HEK293 (cell line): Measurements from ENCODE around the gene TTF1.

Experiments used
- ZNF138 ChIP-seq: fragments of 450-650 bp; formaldehyde crosslinking; IDR thresholded peaks from 2 replicates; pipeline ENCODE4 v1.5.1; 2016; ENCODE audit warnings: missing biosample characterization, missing genetic modification characterization, borderline replicate concordance
- ZNF2 ChIP-seq: fragments of 450-650 bp; formaldehyde crosslinking; IDR thresholded peaks from 2 replicates; pipeline ENCODE4 v1.5.1; 2016; ENCODE audit warnings: missing biosample characterization, missing genetic modification characterization
- ZNF23 ChIP-seq: fragments of 450-650 bp; formaldehyde crosslinking; IDR thresholded peaks from 2 replicates; pipeline ENCODE4 v1.5.1; 2016; ENCODE audit warnings: missing biosample characterization, missing genetic modification characterization, borderline replicate concordance
- ZNF24 ChIP-seq: fragments of 450-650 bp; formaldehyde crosslinking; IDR thresholded peaks from 2 replicates; pipeline ENCODE4 v1.5.1; 2016; ENCODE audit warnings: missing biosample characterization, missing genetic modification characterization
- ZNF423 ChIP-seq: fragments of 450-650 bp; formaldehyde crosslinking; IDR thresholded peaks from 2 replicates; pipeline ENCODE4 v1.5.1; 2016; ENCODE audit warnings: missing biosample characterization, missing genetic modification characterization
- ZNF544 ChIP-seq: fragments of 450-650 bp; formaldehyde crosslinking; IDR thresholded peaks from 2 replicates; pipeline ENCODE4 v1.5.0; 2017; ENCODE audit warnings: missing biosample characterization, missing genetic modification characterization
- ZNF830 ChIP-seq: fragments of 450-650 bp; IDR thresholded peaks from 2 replicates; pipeline ENCODE4 v1.5.0; 2018; ENCODE audit warnings: missing biosample characterization, missing genetic modification characterization, low read depth, mild to moderate bottlenecking, moderate library complexity
- TF ChIP-seq, protein P1 (sequence below): fragments of 450-650 bp; formaldehyde crosslinking; IDR thresholded peaks from 2 replicates; pipeline ENCODE4 v1.5.1; 2016; ENCODE audit warnings: missing biosample characterization, missing genetic modification characterization
- TF ChIP-seq, protein P2 (sequence below): sonication (generic); formaldehyde crosslinking; IDR thresholded peaks from 2 replicates; pipeline ENCODE4 v1.8.1; 2022; ENCODE audit warnings: mild to moderate bottlenecking, moderate library complexity, missing genetic modification reagents
- TF ChIP-seq, protein P3 (sequence below): fragments of 450-650 bp; formaldehyde crosslinking; IDR thresholded peaks from 2 replicates; pipeline ENCODE4 v1.5.1; 2016; ENCODE audit warnings: missing biosample characterization, missing genetic modification characterization
- TF ChIP-seq, protein P4 (sequence below): fragments of 450-650 bp; formaldehyde crosslinking; IDR thresholded peaks from 2 replicates; pipeline ENCODE4 v1.5.1; 2016; ENCODE audit warnings: missing biosample characterization, missing genetic modification characterization, borderline replicate concordance

DNA sequence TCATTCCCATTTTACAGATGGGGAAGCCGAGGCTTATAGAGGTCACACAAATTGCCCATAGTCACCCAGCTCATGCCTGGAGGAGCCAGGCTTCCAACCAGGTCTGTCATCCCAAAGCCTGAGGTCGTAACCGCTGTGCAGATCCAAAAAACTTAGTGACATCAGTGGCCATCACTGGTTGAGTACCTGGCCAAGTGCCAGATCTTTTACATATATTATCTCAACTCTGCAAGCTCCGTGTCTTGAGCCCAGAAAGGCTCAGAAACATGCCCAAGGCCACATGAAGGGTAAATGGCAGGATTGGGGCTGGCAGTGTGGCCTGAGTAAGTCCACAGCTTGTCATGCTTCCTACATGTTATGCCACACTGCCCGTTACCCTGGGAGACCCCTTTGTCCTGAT is 16.9 kb upstream of the TTF1 start:
- TF ChIP-seq, protein P1, sequence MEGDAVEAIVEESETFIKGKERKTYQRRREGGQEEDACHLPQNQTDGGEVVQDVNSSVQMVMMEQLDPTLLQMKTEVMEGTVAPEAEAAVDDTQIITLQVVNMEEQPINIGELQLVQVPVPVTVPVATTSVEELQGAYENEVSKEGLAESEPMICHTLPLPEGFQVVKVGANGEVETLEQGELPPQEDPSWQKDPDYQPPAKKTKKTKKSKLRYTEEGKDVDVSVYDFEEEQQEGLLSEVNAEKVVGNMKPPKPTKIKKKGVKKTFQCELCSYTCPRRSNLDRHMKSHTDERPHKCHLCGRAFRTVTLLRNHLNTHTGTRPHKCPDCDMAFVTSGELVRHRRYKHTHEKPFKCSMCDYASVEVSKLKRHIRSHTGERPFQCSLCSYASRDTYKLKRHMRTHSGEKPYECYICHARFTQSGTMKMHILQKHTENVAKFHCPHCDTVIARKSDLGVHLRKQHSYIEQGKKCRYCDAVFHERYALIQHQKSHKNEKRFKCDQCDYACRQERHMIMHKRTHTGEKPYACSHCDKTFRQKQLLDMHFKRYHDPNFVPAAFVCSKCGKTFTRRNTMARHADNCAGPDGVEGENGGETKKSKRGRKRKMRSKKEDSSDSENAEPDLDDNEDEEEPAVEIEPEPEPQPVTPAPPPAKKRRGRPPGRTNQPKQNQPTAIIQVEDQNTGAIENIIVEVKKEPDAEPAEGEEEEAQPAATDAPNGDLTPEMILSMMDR (tag by site-specific recombination): no peak
- TF ChIP-seq, protein P2, sequence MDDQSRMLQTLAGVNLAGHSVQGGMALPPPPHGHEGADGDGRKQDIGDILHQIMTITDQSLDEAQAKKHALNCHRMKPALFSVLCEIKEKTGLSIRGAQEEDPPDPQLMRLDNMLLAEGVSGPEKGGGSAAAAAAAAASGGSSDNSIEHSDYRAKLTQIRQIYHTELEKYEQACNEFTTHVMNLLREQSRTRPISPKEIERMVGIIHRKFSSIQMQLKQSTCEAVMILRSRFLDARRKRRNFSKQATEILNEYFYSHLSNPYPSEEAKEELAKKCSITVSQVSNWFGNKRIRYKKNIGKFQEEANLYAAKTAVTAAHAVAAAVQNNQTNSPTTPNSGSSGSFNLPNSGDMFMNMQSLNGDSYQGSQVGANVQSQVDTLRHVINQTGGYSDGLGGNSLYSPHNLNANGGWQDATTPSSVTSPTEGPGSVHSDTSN (CRISPR knock-in tag): no peak
- TF ChIP-seq ZNF830 (tag by site-specific recombination) (no peak), ZNF24 (no peak), ZNF423 (tag by site-specific recombination) (no peak), ZNF138 (tag by site-specific recombination) (no peak), ZNF2 (tag by site-specific recombination) (no peak), ZNF544 (tag by site-specific recombination) (no peak), ZNF23 (tag by site-specific recombination) (no peak)
- TF ChIP-seq, protein P3, sequence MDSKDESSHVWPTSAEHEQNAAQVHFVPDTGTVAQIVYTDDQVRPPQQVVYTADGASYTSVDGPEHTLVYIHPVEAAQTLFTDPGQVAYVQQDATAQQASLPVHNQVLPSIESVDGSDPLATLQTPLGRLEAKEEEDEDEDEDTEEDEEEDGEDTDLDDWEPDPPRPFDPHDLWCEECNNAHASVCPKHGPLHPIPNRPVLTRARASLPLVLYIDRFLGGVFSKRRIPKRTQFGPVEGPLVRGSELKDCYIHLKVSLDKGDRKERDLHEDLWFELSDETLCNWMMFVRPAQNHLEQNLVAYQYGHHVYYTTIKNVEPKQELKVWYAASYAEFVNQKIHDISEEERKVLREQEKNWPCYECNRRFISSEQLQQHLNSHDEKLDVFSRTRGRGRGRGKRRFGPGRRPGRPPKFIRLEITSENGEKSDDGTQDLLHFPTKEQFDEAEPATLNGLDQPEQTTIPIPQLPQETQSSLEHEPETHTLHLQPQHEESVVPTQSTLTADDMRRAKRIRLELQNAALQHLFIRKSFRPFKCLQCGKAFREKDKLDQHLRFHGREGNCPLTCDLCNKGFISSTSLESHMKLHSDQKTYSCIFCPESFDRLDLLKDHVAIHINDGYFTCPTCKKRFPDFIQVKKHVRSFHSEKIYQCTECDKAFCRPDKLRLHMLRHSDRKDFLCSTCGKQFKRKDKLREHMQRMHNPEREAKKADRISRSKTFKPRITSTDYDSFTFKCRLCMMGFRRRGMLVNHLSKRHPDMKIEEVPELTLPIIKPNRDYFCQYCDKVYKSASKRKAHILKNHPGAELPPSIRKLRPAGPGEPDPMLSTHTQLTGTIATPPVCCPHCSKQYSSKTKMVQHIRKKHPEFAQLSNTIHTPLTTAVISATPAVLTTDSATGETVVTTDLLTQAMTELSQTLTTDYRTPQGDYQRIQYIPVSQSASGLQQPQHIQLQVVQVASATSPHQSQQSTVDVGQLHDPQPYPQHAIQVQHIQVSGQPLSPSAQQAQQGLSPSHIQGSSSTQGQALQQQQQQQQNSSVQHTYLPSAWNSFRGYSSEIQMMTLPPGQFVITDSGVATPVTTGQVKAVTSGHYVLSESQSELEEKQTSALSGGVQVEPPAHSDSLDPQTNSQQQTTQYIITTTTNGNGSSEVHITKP (tag by site-specific recombination): no peak
- TF ChIP-seq, protein P4, sequence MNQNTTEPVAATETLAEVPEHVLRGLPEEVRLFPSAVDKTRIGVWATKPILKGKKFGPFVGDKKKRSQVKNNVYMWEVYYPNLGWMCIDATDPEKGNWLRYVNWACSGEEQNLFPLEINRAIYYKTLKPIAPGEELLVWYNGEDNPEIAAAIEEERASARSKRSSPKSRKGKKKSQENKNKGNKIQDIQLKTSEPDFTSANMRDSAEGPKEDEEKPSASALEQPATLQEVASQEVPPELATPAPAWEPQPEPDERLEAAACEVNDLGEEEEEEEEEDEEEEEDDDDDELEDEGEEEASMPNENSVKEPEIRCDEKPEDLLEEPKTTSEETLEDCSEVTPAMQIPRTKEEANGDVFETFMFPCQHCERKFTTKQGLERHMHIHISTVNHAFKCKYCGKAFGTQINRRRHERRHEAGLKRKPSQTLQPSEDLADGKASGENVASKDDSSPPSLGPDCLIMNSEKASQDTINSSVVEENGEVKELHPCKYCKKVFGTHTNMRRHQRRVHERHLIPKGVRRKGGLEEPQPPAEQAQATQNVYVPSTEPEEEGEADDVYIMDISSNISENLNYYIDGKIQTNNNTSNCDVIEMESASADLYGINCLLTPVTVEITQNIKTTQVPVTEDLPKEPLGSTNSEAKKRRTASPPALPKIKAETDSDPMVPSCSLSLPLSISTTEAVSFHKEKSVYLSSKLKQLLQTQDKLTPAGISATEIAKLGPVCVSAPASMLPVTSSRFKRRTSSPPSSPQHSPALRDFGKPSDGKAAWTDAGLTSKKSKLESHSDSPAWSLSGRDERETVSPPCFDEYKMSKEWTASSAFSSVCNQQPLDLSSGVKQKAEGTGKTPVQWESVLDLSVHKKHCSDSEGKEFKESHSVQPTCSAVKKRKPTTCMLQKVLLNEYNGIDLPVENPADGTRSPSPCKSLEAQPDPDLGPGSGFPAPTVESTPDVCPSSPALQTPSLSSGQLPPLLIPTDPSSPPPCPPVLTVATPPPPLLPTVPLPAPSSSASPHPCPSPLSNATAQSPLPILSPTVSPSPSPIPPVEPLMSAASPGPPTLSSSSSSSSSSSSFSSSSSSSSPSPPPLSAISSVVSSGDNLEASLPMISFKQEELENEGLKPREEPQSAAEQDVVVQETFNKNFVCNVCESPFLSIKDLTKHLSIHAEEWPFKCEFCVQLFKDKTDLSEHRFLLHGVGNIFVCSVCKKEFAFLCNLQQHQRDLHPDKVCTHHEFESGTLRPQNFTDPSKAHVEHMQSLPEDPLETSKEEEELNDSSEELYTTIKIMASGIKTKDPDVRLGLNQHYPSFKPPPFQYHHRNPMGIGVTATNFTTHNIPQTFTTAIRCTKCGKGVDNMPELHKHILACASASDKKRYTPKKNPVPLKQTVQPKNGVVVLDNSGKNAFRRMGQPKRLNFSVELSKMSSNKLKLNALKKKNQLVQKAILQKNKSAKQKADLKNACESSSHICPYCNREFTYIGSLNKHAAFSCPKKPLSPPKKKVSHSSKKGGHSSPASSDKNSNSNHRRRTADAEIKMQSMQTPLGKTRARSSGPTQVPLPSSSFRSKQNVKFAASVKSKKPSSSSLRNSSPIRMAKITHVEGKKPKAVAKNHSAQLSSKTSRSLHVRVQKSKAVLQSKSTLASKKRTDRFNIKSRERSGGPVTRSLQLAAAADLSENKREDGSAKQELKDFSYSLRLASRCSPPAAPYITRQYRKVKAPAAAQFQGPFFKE (tag by site-specific recombination): no peak
